Measurements from ENCODE around the gene FERMT3. TPM values are rescaled to one million over a fixed set of nuclear protein-coding genes. Genes with fewer than 3 reads are reported as not detected.
"Not testable (repeated sequence)": the region's sequence is repeated elsewhere in the genome, so short reads cannot be mapped to it uniquely, and the experiment has no call there.

FERMT3 gene
- polyA plus RNA-seq (ENCODE audit: insufficient read length in 4 of 4): 1 to 10 TPM; 3.4 to 7.2 (median 5.6) TPM

- no peak for DNase-seq (ENCODE audit: low read depth in 4 of 4, low spot score in 3 of 4)
Observed at GRCh38 chr11:64206457-64207255, at the start of gene FERMT3. Gene FERMT3 (plus strand): TSS chr11:64206721. CDS start chr11:64207365, 644 bp downstream.

GRCh38 chr11:64157631-64158394 is 48.7 kb upstream of the FERMT3 start:
- DNase-seq (ENCODE audit: low read depth in 4 of 4, low spot score in 3 of 4): no peak

- no peak for DNase-seq (ENCODE audit: low read depth in 4 of 4, low spot score in 3 of 4)
Observed at GRCh38 chr11:64161037-64161436, 45.5 kb upstream of the FERMT3 start.

GRCh38 chr11:64162769-64163168 is 43.8 kb upstream of the FERMT3 start:
- not testable (repeated sequence) for DNase-seq (ENCODE audit: low read depth in 4 of 4, low spot score in 3 of 4)

- no peak for DNase-seq (ENCODE audit: low read depth in 4 of 4, low spot score in 3 of 4)
Observed at GRCh38 chr11:64163951-64164350, 42.6 kb upstream of the FERMT3 start.

- no peak for DNase-seq (ENCODE audit: low read depth in 4 of 4, low spot score in 3 of 4)
Observed at GRCh38 chr11:64164392-64165312, 41.9 kb upstream of the FERMT3 start.

- no peak for DNase-seq (ENCODE audit: low read depth in 4 of 4, low spot score in 3 of 4)
Observed at GRCh38 chr11:64165481-64165841, 41.1 kb upstream of the FERMT3 start.

GRCh38 chr11:64165842-64166635 is 40.5 kb upstream of the FERMT3 start, which contains the start of gene MACROD1:
Gene MACROD1 (minus strand): TSS chr11:64166113. CDS start chr11:64165994, 119 bp downstream.
- DNase-seq (ENCODE audit: low read depth in 4 of 4, low spot score in 3 of 4): no peak

GRCh38 chr11:64170419-64170818 is 36.1 kb upstream of the FERMT3 start:
- no peak for DNase-seq (ENCODE audit: low read depth in 4 of 4, low spot score in 3 of 4)

GRCh38 chr11:64173616-64174355 is 32.7 kb upstream of the FERMT3 start:
- no peak for DNase-seq (ENCODE audit: low read depth in 4 of 4, low spot score in 3 of 4)

- no peak for DNase-seq (ENCODE audit: low read depth in 4 of 4, low spot score in 3 of 4)
Observed at GRCh38 chr11:64176751-64177150, 29.8 kb upstream of the FERMT3 start.

GRCh38 chr11:64178203-64178602 is 28.3 kb upstream of the FERMT3 start:
- no peak for DNase-seq (ENCODE audit: low read depth in 4 of 4, low spot score in 3 of 4)

- no peak for DNase-seq (ENCODE audit: low read depth in 4 of 4, low spot score in 3 of 4)
Observed at GRCh38 chr11:64178951-64179639, 27.4 kb upstream of the FERMT3 start.

- no peak for DNase-seq (ENCODE audit: low read depth in 4 of 4, low spot score in 3 of 4)
Observed at GRCh38 chr11:64180891-64181290, 25.6 kb upstream of the FERMT3 start.

GRCh38 chr11:64181506-64182411 is 24.8 kb upstream of the FERMT3 start:
- peak; percentile 55 to 73 (median 69) for DNase-seq (ENCODE audit: low read depth in 4 of 4, low spot score in 3 of 4)

- no peak for DNase-seq (ENCODE audit: low read depth in 4 of 4, low spot score in 3 of 4)
Observed at GRCh38 chr11:64183890-64184289, 22.6 kb upstream of the FERMT3 start.

GRCh38 chr11:64185175-64185692 is 21.3 kb upstream of the FERMT3 start:
- DNase-seq (ENCODE audit: low read depth in 4 of 4, low spot score in 3 of 4): peak in 2 of 4 donors; percentile 16 to 72

Measured in left renal pelvis (tissue), 4 donors.